Transverse colon (tissue), 4 donors: Measurements from ENCODE around the gene KIAA1217. TPM values are rescaled to one million over a fixed set of nuclear protein-coding genes. Genes with fewer than 3 reads are reported as not detected.

Experiments used
- DNase-seq: peaks from one replicate; pipeline ENCODE4 v3.0.0-alpha.2; 2019
- H3K27ac ChIP-seq, 4 donors: fragments of 200-600 bp; sonication (generic); 2 replicates each; pipeline ENCODE4 v1.5.1; 2016 to 2018; ENCODE audit warnings: inconsistent platforms in 4 of 4
- H3K27me3 ChIP-seq: fragments of 200-600 bp; sonication (generic); 2 replicates; pipeline ENCODE4 v1.5.1; 2017; ENCODE audit warnings: inconsistent platforms
- H3K36me3 ChIP-seq, 4 donors: fragments of 200-600 bp; sonication (generic); 2 replicates each; pipeline ENCODE4 v1.5.1; 2017 to 2019; ENCODE audit warnings: inconsistent platforms in 4 of 4
- H3K4me1 ChIP-seq, 4 donors: fragments of 200-600 bp; sonication (generic); 2 replicates each; pipeline ENCODE4 v1.5.1; 2017 to 2020; ENCODE audit warnings: inconsistent platforms in 4 of 4
- H3K4me3 ChIP-seq, 4 donors: fragments of 200-600 bp; sonication (generic); 1 replicate in 1 of 4; 2 replicates in 3 of 4; pipeline versions ENCODE4 v1.5.1 to v1.6.1; 2017 to 2019; ENCODE audit warnings: inconsistent platforms in 4 of 4
- H3K9me3 ChIP-seq, 2 donors: fragments of 200-600 bp; sonication (generic); 2 replicates each; pipeline ENCODE4 v1.5.1; 2017 to 2019; ENCODE audit warnings: inconsistent platforms in 2 of 2
- EP300 ChIP-seq: sonication (generic); formaldehyde crosslinking; IDR thresholded peaks from one replicate; pipeline ENCODE4 v1.6.1; 2017; ENCODE audit warnings: antibody characterized with exemption, low read depth
- POLR2A ChIP-seq: fragments of 450-650 bp; IDR thresholded peaks from one replicate; pipeline ENCODE4 v1.6.1; 2016; ENCODE audit warnings: antibody characterized with exemption, mild to moderate bottlenecking, moderate library complexity
- POLR2AphosphoS5 ChIP-seq, 3 donors: sonication (generic); formaldehyde crosslinking; IDR thresholded peaks; one replicate each; pipeline ENCODE4 v1.6.1; 2016; ENCODE audit warnings: antibody characterized with exemption in 3 of 3
- whole genome bisulfite sequencing, 2 donors: methylation state at CpG; one replicate each; pipeline ENCODE4 v1.1.5; 2018; ENCODE audit warnings: low coverage in 1 of 2; 5-methylcytosine and 5-hydroxymethylcytosine counted together
- in situ Hi-C, 4 donors: fragments of 200-750 bp; cut with MboI; loops; one replicate each; pipeline versions ENCODE4 v1.15.0 to v1.15.1; 2017; ENCODE audit warnings: low sequenced_read_pairs in 3 of 4, low pct_ligation_motif_present in 1 of 4, low pct_unique_long_range_greater_than_20kb in 1 of 4
- intact Hi-C: fragments of 100-400 bp; cut with DNase I; formaldehyde crosslinking; loops from one replicate; pipeline ENCODE4 v1.15.1; 2023; ENCODE audit warnings: low total_unique reads
- total RNA-seq, 4 donors: library from RNA; depleted of rRNA; stranded (reverse); fragments of >200 nt; gene quantifications; one replicate each; pipeline ENCODE4 v1.1.0, GENCODE V29; 2016
- TF ChIP-seq, protein P1 (sequence below), 5 experiments: fragments of 200-600 bp in 3 of 5; fragments of 450-650 bp in 2 of 5; sonication (generic) in 3 of 5; IDR thresholded peaks; 1 replicate in 2 of 5; 2 replicates in 3 of 5; pipeline ENCODE4 v1.5.1; 2016 to 2017; ENCODE audit warnings: antibody characterized with exemption in 5 of 5, inconsistent platforms in 3 of 5, mild to moderate bottlenecking in 2 of 5, moderate library complexity in 1 of 5

Gene KIAA1217
- total RNA-seq, 4 donors from 2014 or later = 56.5 to 175 (median 72.0) TPM

DNA sequence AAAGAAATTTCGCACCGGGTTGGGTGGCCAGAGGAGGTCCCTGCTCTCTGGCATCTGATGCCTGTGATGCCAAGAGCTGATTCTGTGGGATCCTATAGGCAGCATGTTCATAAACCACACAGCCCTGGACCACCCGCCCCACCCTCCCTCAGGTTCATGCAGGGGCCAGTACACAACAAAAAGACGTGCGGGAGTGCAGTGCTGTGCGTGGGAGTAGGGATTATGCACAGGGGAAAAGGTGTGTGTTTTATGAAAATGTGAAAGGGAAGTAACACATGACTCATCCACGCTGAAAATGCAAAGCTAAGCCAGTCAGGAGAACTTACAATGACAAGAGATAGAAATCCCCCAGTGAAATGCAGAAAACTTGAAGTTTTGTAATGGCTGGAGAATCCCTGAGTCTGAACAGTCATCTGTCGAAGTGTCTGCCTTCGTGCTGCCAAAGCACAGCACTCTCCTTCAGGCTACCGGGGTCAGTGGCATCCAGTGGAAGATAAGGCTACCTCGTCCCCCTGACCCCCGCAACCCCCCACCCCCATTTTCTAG lies 1.1 kb downstream of the KIAA1217 start:
- 0 to 10% methylated on average over 3 to 10 of the region's 12 CpGs for WGBS, 2 donors

DNA sequence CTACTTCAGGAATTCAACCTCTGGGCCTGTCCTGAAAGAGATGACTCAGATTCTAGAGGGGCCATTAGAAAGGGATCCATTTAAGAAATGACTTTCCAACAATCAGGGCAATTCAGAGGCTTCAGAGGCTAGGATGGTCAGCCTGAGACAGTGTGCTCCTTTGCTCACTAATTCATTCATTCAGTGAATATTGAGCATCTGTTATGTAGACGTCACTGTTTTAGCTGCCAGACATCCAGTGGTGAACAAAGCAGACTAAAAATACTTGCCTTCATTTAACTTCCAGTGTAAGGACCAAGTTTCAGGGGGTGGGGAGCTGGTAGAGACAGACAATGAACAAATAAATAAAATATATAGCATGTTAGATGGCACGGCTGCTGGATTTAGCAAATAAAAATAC lies 1.6 kb downstream of the KIAA1217 start:
- in situ Hi-C loops (loop anchor here in 2 of 4 donors (25.0 kb wide), 2 partner anchors 302 to 898 kb away; no protein-coding TSS in a partner anchor), intact Hi-C loops (no loop called here)
- Histone ChIP-seq H3K27me3 (no peaks in the 10 kb centered on the region), H3K4me3 (peak overlapping the region in 1 of 4 donors; percentile 75), H3K27ac (peak overlapping the region; percentile 81 to 89 (median 87)), H3K4me1 (peaks cover 19 to 48% (median 36%) of the 10 kb centered on the region in 4 donors), H3K9me3 (no peaks in the 10 kb centered on the region), H3K36me3 (no peaks in the 10 kb centered on the region)
- 69 to 78% methylated on average over 2 of the region's 2 CpGs for WGBS, 2 donors
- no peak for DNase-seq
- TF ChIP-seq POLR2A (no peak), POLR2AphosphoS5 (IDR thresholded peaks at IDR 0.05) (no peak), EP300 (no peak)
- TF ChIP-seq, protein P1, sequence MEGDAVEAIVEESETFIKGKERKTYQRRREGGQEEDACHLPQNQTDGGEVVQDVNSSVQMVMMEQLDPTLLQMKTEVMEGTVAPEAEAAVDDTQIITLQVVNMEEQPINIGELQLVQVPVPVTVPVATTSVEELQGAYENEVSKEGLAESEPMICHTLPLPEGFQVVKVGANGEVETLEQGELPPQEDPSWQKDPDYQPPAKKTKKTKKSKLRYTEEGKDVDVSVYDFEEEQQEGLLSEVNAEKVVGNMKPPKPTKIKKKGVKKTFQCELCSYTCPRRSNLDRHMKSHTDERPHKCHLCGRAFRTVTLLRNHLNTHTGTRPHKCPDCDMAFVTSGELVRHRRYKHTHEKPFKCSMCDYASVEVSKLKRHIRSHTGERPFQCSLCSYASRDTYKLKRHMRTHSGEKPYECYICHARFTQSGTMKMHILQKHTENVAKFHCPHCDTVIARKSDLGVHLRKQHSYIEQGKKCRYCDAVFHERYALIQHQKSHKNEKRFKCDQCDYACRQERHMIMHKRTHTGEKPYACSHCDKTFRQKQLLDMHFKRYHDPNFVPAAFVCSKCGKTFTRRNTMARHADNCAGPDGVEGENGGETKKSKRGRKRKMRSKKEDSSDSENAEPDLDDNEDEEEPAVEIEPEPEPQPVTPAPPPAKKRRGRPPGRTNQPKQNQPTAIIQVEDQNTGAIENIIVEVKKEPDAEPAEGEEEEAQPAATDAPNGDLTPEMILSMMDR (IDR thresholded peaks at IDR 0.05) = no peak

More for the DNA sequence above, 1.1 kb downstream of the KIAA1217 start:
- intact Hi-C loops = no loop called here
- H3K27me3 ChIP-seq = no peaks in the 10 kb centered on the region
- H3K27ac ChIP-seq = peak overlapping the region; percentile 81 to 89 (median 87)
- in situ Hi-C loops = loop anchor here in 2 of 4 donors (25.0 kb wide), 2 partner anchors 302 to 898 kb away; no protein-coding TSS in a partner anchor
- H3K4me3 ChIP-seq = peak overlapping the region in 3 of 4 donors; percentile 46 to 75 (median 58)
- no peak for DNase-seq
- no peaks in the 10 kb centered on the region for H3K36me3 ChIP-seq
- H3K9me3 ChIP-seq = no peaks in the 10 kb centered on the region
- H3K4me1 ChIP-seq = peaks cover 16 to 43% (median 35%) of the 10 kb centered on the region in 4 donors
- TF ChIP-seq POLR2AphosphoS5 (IDR thresholded peaks at IDR 0.05) (no peak), POLR2A (no peak), EP300 (no peak)
- TF ChIP-seq, protein P1 (IDR thresholded peaks at IDR 0.05) = no peak

DNA sequence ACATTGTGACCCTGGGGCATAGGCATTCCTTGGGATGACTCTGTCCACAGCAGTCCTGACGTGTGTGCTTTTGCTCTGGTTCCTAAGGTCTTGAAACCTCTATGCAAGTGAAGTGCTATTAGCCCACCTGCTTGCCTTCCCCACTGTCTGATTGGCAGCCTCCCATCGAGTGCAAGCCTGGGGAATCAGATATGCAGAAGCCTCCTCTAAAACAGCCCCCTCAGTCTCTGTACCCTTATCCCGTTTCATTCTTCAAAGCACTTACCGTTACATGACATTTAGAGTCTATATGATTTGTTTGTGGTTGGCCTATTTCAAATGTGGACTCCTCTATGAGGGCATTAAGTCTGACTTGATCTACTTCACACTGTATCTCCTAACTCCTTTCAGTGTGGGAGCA lies 4.3 kb downstream of the KIAA1217 start:
- Histone ChIP-seq H3K9me3 (no peaks in the 10 kb centered on the region), H3K36me3 (no peaks in the 10 kb centered on the region), H3K4me3 (no peak overlapping the region), H3K4me1 (peaks cover 13 to 36% (median 23%) of the 10 kb centered on the region in 4 donors), H3K27me3 (no peaks in the 10 kb centered on the region), H3K27ac (no peak overlapping the region)
- WGBS, 2 donors = 81 to 82% methylated on average over 2 to 4 of the region's 4 CpGs
- TF ChIP-seq EP300 (no peak), POLR2A (no peak), POLR2AphosphoS5 (IDR thresholded peaks at IDR 0.05) (no peak)
- TF ChIP-seq, protein P1 (IDR thresholded peaks at IDR 0.05) = no peak
- in situ Hi-C loops = loop anchor here in 2 of 4 donors (25.0 kb wide), 2 partner anchors 299 to 901 kb away; no protein-coding TSS in a partner anchor
- intact Hi-C loops = no loop called here
- DNase-seq = no peak

DNA sequence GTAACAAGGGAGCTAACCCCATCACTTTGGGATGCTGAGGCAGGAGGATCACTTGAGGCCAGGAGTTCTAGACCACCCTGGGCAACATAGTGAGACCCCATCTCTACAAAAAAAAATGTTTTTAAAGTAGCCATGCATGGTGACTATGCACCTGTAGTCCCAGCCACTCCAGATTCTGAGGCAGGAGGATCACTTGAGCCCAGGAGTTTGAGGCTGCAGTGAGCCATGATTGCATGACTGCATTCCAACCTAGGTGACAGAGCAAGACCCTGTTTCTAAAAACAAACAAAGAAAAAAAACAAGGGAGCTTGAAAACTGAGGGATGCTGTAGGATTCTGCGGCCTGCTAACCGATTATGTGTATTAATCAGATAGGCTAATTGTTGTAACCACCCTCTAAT lies 4.9 kb downstream of the KIAA1217 start:
- intact Hi-C loops (no loop called here), in situ Hi-C loops (loop anchor here in 2 of 4 donors (25.0 kb wide), 2 partner anchors 298 to 902 kb away; no protein-coding TSS in a partner anchor)
- no peak overlapping the region for H3K4me3 ChIP-seq
- DNase-seq = no peak
- peaks cover 12 to 30% (median 18%) of the 10 kb centered on the region in 4 donors for H3K4me1 ChIP-seq
- H3K27ac ChIP-seq = no peak overlapping the region
- no peaks in the 10 kb centered on the region for H3K9me3 ChIP-seq
- TF ChIP-seq EP300 (no peak), POLR2AphosphoS5 (IDR thresholded peaks at IDR 0.05) (no peak), POLR2A (no peak)
- TF ChIP-seq, protein P1 (IDR thresholded peaks at IDR 0.05) = no peak
- no peaks in the 10 kb centered on the region for H3K36me3 ChIP-seq
- 93% methylated on average over 2 of the region's 2 CpGs; no CpG with 5 or more reads in 1 of the 2 donors for WGBS, 2 donors
- no peaks in the 10 kb centered on the region for H3K27me3 ChIP-seq
